GM19239 (cell line): Measurements from ENCODE around the gene KHDC1L.
A peak's percentile ranks its signal among the peaks of the same experiment; 100 is the strongest.
"Not testable (repeated sequence)": the region's sequence is repeated elsewhere in the genome, so short reads cannot be mapped to it uniquely, and the experiment has no call there.

Source experiments
- DNase-seq: peaks from one replicate; pipeline ENCODE4 v3.0.0; 2011; ENCODE audit warnings: low spot score; ENCODE audit not compliant: insufficient read length
- FAIRE-seq: peaks from 2 replicates; lab custom pipeline; 2011; peaks lifted over from hg19 to GRCh38; lab: Jason Lieb, UNC

Gene KHDC1L

DNA sequence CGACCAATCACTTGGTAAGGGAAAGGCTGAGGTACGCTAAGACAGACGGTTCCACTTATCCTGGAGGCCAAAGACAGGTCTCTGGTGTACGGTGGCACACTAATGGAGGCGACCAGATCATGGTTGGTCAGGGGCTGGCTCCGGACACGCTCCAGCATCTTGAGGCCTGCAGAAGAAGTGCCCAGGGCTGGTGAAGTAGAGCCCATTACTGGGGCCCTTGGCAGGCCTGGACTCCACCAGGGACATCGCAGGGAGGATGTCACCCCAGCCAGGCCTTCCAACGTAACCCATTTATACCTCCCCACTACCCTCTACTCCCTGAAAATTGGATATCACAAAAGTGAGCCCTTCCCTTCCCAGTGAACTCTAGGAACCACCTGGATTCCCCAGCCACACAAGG is 16.2 kb downstream of the KHDC1L start:
- no peak for FAIRE-seq

GRCh38 chr6:73207221-73207837 is 18.0 kb downstream of the KHDC1L start:
- FAIRE-seq = no peak
- DNase-seq = no peak

More for the DNA sequence above, 16.2 kb downstream of the KHDC1L start:
- no peak for DNase-seq

GRCh38 chr6:73204252-73204651 is 21.0 kb downstream of the KHDC1L start:
- no peak for DNase-seq
- FAIRE-seq = no peak

DNA sequence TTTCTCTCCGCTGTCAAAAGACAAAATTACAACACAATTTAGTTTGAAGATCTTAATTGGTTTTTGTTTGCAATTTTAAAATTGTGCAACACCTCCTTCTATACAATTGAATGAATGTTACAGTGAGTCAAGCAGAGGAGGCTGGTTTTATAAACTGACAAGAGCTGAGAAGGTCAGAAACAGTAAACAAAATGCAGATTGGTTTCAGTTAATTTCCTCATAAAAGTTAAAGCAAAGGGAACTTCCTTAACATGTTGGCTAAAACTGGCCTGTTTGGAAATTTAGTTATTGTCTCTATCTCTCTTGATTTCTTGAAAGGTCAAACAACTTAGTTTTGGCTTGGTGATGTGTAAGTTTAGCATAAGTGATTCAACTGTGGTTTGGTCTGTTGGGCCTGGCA is 22.2 kb downstream of the KHDC1L start:
- FAIRE-seq = no peak
- DNase-seq = no peak

DNA sequence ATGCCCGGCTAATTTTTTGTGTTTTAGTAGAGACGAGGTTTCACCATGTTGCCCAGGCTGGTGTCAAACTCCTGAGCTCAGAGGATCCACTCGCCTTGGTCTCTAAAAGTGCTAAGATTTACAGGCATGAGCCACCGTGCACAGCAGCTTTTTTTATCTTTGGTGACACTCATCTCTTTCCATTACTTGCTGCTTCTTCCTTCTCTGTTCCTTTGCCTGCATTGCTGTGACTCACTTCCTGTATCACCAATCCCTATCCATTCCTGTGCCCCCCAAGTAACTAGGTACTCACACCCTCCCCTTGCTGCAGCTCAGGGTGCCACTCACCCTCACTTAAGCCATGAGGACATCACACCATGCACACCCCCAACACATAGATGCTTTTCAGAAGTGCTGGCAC is 24.6 kb downstream of the KHDC1L start:
- DNase-seq (no peak), FAIRE-seq (no peak)

DNA sequence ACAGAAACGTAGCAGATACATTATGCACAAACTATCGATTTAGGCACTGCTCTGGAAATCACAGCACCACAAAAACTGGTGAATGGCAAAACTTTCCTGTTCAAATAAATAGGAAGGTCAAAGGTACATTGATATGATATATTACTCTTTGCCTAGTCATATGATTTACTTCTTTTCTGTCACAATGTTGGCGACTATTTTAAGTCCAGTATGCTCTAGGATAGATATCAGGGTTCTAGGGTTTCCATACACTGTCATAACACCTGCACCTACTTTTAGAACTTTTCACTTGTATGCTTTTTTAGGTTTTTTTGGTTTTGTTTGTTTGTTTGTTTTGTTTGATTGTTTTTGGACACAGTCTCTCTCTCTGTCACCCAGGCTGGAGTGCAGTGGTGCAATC is 25.0 kb downstream of the KHDC1L start:
- no peak for FAIRE-seq
- no peak for DNase-seq

- no peak for FAIRE-seq
These were observed 30.6 kb downstream of the KHDC1L start for GRCh38 chr6:73194744-73195143.

GRCh38 chr6:73193302-73193701 is 32.0 kb downstream of the KHDC1L start:
- DNase-seq, FAIRE-seq: not testable (repeated sequence)

More at GRCh38 chr6:73194744-73195143, 30.6 kb downstream of the KHDC1L start:
- DNase-seq = no peak

GRCh38 chr6:73182021-73182607 is 43.2 kb downstream of the KHDC1L start:
- peak; percentile 4 for FAIRE-seq

DNA sequence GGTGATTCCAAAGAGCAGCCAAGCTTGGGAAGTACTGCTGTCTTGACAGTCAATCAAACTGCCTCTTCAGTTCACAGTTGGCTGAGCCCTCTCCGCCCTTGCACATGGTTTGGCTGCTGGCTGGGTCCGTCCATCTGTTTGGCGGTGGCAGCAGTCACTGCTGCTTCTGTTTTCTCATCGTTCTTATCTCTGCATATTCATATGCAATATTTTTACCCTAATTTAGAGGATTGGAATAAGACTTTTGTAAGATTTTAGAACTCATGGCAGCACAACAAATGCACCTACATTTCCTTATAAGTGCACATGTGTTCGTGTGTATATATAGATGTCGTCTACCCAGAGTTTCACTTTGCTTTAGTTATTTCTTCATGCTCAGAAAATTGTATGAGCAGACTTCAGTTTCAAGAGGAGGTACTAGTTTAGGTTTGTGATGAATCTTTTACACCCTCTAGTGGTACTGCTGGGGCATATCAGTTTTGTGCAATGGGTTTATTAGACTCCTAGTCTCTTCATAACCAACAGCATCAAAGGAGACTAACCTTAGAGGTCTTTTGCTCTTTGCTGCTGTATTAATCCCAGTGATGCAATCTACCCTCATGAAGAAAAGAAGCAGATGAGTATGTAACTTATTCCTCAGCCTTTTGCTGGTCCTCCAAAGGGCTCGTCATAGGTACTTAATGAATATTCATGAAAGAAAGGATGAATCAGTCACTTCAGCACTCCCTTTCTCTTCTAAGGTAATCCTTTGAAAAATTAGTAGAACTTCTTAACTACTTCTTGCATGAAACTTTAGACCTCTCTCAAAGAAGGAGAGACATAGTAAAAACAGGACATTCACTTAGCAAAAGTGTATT is 44.3 kb downstream of the KHDC1L start:
- FAIRE-seq (peak; percentile 96), DNase-seq (peak; percentile 35)

More at GRCh38 chr6:73182021-73182607, 43.2 kb downstream of the KHDC1L start:
- DNase-seq = no peak

GRCh38 chr6:73180076-73180738 is 45.1 kb downstream of the KHDC1L start:
- DNase-seq (no peak), FAIRE-seq (no peak)

- peak; percentile 94 for FAIRE-seq
- DNase-seq = no peak
These were observed 47.9 kb downstream of the KHDC1L start for GRCh38 chr6:73177221-73177944.

DNA sequence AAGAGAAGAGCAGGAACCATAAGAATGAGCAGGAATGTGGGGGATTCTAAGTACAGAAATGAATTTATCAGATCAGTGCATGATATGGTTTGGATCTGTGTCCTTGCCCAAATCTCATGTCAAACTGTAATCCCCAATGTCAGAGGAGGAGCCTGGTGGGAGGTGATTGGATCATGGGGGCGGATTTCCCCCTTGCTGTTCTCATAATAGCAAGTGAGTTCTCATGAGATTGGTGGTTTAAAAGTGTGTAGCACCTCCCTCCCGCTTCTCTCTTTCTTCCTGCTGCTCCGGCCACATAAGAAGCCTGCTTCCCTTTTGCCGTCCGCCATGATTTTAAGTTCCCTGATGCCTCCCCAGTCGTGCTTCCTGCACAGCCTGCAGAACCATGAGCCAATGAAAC is 49.2 kb downstream of the KHDC1L start:
- FAIRE-seq (no peak), DNase-seq (no peak)

DNA sequence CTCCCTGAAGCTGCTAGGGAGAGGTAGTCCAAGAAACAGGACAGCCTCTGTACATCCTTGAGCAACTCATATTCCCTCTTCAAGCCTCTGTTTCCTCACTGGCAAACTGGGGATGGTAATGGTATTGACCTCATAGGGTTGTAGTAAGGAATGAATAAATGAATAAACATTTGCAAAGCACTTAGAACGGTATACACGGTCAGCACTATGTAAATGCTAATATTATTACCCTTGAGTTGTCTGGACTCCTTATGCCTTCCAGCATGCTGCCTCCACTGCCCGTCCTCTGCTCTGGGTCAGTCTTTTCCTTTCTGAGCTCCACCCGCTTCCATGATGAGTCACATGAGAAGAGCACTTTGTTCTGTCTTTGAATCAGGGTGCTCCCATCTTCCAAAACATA is 50.6 kb downstream of the KHDC1L start:
- FAIRE-seq = no peak
- DNase-seq = no peak
